GM19240 (cell line): ENCODE results near the gene PTPRN2.
"Not testable (repeated sequence)": the region's sequence is repeated elsewhere in the genome, so short reads cannot be mapped to it uniquely, and the experiment has no call there.

Source experiments
- DNase-seq: peaks from one replicate; pipeline ENCODE4 v3.0.0; 2011; ENCODE audit warnings: low spot score; ENCODE audit not compliant: insufficient read length

The PTPRN2 gene

DNA sequence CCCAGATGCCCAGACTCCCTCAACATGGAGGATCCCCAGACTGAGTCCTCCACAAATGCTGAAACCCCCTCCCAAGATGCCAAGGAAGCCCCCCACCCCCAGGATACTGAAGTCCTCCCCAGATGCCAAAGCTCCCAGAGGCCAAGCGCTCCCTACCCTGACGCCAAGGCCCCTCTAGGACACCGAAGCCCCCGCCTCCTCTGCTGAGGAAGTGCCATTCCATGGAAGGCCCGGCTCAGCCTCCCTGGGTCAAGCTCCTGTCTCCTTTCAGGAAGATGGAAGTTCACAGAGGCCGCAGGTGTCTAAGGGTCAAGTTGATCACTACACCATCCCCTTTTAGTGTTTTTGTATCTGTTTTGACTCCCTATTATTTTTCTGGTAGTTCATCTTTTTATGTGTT, 644.1 kb downstream of the PTPRN2 start:
- no peak for DNase-seq

DNA sequence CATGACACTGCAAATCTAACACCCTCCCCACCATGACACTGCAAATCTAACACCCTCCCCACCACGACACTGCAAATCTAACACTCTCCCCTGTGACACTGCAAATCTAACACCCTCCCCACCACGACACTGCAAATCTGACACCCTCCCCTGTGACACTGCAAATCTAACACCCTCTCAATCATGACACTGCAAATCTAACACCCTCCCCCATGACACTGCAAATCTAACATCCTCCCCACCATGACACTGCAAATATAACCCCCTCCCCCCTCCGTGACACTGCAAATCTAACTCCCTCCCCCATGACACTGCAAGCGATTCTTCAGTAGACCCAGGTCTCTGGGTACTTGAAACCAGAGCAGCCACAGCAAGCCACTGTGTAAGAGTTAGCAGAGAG, 646.4 kb downstream of the PTPRN2 start:
- no peak for DNase-seq

GRCh38 chr7:157940497-157940896, 647.1 kb downstream of the PTPRN2 start:
- no peak for DNase-seq

DNA sequence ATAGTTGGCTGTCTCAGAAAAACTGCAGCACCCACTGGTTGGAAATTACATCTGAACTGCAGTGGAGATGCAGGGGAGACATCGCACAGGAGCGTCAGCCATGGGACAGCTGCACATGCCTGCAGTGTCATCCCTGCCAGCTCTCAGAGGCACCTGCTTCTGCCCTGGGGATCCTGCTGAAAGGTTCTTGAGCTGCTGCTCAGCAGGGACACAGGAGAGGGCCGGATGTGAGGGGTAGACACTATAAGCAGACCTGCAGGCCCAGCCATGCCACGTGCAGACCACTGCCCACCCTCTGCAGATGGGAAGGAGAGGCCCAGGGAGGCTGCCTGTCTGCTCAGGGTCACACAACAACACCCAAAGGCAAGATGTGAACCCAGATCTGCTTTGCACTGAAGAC, 649.4 kb downstream of the PTPRN2 start:
- no peak for DNase-seq

GRCh38 chr7:157937406-157937805, 650.2 kb downstream of the PTPRN2 start:
- no peak for DNase-seq

DNA sequence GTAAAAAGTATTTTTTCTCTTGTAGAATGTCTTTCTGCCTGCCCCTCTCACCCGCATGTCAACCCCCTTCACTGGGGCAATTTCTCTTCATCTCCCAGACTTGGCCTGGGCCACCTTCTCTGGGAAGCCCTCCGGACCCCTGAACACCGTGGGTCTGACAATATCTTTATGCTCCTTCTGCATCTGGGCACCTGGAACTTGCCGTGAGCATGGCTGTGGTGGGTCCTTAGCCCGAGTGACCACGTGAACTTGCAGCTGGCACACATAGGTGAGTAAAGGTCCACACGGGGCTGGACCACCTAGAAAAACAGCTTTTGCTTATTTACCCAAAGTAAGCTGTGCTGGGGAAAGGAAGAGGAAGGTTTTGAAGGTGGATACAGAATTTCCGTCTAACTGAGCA, 650.6 kb downstream of the PTPRN2 start:
- DNase-seq, result no peak

DNA sequence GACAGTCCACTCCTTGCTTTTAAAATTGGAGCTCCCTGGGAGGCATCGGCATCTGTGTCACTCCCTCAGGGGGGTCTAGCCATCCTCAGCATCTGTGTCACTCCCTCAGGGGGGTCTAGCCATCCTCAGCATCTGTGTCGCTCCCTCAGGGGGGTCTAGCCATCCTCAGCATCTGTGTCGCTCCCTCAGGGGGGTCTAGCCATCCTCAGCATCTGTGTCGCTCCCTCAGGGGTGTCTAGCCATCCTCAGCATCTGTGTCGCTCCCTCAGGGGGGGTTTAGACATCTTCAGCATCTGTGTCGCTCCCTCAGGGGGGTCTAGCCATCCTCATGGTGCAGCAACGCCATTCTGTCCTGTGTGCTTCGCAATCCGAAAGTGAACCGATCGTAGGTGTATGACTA, 651.9 kb downstream of the PTPRN2 start:
- DNase-seq, result not testable (repeated sequence)

DNA sequence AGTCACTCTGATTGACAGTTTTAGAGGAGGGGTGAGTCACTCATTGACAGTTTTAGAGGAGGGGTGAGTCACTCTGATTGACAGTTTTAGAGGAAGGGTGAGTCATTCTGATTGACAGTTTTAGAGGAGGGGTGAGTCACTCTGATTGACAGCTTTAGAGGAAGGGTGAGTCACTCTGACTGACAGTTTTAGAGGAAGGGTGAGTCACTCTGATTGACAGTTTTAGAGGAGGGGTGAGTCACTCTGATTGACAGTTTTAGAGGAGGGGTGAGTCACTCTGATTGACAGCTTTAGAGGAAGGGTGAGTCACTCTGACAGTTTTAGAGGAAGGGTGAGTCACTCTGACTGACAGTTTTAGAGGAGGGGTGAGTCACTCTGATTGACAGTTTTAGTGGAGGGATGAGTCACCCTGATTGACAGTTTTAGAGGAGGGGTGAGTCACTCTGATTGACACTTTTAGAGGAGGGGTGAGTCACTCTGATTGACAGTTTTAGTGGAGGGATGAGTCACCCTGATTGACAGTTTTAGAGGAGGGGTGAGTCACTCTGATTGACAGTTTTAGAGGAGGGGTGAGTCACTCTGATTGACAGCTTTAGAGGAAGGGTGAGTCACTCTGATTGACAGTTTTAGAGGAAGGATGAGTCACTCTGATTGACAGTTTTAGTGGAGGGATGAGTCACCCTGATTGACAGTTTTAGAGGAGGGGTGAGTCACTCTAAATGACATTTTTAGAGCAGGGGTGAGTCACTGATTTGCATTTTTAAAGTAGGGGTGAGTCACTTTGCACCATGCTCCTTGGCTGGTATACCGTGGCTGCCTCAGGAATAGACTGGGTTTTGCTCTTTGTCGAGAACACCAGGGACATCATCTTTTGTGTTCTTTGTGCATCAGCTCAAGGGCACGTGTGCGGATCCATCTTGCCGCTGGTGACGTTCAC, 654.1 kb downstream of the PTPRN2 start:
- not testable (repeated sequence) for DNase-seq

DNA sequence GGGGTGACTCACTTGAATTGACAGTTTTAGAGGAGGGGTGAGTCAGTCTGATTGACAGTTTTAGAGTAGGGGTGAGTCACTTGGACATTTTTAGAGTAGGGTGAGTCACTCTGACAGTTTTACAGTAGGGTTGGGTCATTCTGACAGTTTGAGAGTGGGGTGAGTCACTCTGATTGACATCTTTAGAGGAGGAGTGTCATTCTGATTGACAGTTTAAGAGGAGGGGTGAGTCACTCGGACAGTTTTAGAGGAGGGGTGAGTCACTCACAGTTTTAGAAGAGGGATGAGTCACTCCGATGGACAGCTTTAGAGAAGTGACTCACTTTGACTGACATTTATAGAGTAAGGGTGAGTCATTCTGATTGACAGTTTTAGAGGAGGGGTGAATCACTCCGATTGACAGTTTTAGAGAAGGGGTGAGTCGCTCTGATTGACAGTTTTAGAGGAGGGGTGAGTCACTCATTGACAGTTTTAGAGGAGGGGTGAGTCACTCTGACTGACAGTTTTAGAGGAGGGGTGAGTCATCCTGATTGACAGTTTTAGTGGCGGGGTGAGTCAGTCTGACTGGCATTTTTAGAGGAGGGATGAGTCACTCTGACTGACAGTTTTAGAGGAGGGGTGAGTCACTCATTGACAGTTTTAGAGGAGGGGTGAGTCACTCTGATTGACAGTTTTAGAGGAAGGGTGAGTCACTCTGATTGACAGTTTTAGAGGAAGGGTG, 655.0 kb downstream of the PTPRN2 start:
- no peak for DNase-seq

DNA sequence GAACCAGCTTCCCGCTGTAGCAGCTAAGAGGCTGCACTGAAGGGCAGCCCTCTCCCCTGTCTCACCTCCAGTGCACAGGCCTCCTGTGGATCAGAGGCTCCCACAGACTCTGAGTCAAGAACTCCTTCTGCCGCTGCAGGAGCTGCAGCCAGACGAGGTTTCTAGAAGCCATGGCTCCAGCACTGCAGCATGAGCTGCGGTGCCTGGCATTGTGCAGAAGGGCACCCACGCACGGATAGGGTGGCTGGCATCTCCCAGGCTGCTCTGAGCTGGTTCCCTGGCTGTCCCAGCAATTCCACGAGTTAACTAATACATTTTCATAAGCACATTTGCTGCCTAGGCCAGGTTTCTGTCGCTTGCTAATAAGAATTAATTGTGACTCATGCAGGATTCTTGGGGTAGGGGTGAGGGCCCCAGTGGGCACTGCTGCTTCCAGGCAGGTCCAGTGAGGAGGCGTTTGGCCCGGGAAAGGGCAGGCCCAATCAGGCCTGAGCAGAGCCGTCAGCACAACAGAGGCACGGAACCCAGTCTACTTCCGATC, 656.6 kb downstream of the PTPRN2 start:
- no peak for DNase-seq

- no peak for DNase-seq
Measured at GRCh38 chr7:157930441-157930840, 657.2 kb downstream of the PTPRN2 start.

GRCh38 chr7:157929671-157930070, 658.0 kb downstream of the PTPRN2 start:
- no peak for DNase-seq

DNA sequence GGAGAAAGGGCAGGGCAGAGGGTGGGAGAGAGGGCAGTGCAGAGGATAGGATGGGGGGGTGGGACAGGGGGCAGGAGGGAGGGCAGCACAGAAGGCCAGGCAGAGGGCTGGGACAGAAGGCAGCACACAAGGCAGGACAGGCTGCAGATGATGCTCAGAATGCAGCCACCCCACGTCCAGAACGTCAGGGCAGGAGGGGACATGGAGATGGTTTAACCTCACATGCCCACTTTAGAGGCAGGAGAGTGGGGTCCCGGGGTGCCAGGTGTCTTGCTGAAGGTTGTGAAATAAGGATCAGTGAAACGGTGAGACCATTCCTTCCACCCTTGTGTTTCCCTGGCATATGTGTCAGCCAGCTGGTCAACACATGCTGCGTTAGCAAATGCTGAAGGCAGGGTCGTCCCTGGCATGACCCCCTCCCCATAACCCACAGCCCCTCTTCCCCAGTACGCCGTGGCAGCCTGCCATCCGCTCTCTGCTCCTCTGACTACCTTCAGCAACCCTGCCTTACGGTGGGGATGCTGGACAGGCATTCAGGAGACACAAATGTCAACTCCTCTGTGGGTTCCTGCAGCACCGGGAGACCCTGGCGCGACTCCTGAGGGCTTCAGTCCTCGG, 658.7 kb downstream of the PTPRN2 start:
- DNase-seq, result no peak

DNA sequence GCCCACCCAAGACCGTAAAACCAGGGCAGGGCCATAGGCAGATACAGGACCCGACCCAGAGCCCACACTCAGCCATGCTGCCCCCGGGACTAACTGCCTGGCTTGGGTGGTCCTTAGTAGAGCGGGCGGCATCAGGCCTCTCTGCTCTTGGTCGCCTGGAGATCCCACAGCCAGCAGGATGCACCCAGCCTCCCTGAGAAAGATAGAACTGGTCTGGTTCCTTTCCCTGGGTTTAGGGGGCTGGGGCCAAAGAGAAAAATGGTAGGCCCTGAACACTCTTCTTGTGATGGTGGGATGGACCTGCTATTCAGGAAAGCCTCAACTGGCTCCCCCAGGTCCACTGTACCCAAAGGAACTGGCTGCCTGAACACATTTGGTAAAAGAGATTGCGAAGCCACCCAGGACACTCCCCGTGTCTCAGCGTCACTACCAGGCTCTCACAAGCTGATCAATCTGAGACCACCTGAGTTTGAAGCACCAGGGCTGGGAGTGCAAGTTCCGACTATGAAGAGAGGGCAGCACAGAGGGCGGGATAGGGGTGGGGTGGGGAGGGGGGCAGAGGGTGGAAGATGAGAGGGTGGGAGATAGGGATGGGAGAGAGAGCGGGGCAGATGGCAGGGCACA, 659.3 kb downstream of the PTPRN2 start:
- no peak for DNase-seq

GRCh38 chr7:157927313-157927925, 660.2 kb downstream of the PTPRN2 start:
- DNase-seq, result no peak

DNA sequence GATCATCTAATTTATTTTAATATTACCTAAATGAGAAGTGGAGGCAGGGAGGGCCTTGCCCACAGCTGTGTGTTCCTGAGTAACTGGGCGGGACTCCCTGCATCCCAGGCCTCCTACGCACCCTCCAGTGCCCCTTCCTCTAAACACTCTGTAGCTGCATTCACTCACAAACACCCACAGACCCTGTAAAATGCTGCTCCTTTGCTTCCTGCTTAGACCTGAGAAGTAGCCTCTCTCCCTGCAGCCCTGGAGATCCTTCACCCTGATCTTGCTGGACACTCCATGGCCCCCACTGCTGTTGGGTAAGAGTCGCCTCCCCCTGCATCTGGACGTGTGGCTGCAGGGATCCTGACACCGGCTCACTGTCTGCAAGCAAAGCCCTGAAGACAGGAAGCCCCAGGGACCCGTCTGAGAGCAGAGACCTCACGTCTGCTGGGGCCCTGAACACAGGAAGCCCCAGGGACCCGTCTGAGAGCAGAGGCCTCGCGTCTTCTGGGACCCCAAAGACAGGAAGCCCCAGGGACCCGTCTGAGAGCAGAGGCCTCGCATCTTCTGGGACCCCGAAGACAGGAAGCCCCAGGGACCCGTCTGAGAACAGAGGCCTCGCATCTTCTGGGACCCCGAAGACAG, 661.0 kb downstream of the PTPRN2 start:
- no peak for DNase-seq

DNA sequence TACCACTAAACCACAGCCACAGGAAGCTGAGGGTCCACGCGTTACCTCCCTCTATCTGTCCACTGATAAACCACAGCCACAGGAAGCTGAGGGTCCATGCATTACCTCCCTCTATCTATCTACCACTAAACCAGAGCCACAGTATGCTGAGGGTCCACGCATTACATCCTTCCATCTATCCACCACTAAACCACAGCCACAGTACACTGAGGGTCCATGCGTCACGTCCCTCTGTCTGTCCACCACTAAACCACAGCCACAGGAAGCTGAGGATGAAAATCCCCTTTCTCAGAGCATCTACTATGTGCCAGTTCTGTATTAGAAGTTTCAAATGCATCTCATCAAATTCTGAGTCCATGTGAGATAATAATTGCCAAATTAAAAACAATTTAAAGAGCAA, 661.5 kb downstream of the PTPRN2 start:
- DNase-seq, result no peak

- no peak for DNase-seq
Measured at GRCh38 chr7:157925383-157925875, 662.2 kb downstream of the PTPRN2 start.

DNA sequence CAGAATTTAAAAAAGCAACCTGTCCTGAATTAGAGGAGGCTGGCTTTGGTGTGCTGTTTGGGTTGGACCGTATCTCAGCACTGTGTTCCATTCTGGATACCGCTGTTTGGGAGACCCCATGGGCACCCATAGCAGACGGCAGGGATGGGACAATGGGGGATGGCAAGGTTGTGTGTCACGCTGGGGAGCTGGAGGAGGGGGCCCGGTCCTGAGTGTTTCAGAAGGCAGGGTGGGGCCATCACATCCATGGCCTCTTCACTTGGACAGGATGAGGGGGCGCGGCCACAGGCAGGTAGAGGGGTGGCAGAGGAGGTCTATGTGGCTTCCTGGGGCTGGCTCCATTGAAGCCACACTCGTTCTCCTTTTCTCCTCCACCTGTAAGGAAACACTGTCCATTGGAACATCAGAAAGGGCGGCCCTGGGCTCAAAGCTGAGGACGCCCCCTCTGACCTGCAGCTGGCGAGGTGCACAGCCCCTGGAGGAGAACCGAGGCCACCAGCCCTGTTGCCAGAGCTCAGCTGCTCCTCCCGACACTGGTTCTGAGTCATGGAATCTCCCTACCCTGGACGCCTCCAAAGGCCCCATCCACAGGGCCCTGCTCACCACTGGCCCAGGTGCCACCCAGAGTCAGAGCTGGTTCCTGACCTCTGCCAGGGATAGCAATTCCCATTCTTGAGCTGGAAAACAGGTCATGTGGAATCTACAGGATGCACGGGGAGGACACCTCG, 663.6 kb downstream of the PTPRN2 start:
- no peak for DNase-seq

- no peak for DNase-seq
Measured at GRCh38 chr7:157922576-157922975, 665.0 kb downstream of the PTPRN2 start.
